ENCODE data around the gene FN3KRP.

GRCh38 chr17:82772026-82772425 lies 55.5 kb downstream of the FN3KRP start:
- TF ChIP-seq CTCF (IDR thresholded peaks at IDR 0.05) (no peak), POLR2A (IDR thresholded peaks at IDR 0.05) (no peak), EP300 (IDR thresholded peaks at IDR 0.05) (no peak)

Measured in ovary (tissue), 3 donors.